HG03378 (cell line): ENCODE measurements around the gene MYH2.

Experiments
- ATAC-seq: cut with Tn5 transposase; IDR thresholded peaks from one replicate; pipeline ENCODE4 v1.9.1; 2021; ENCODE audit warnings: mild to moderate bottlenecking, moderate library complexity; ENCODE audit not compliant: unreplicated experiment

The MYH2 gene

DNA sequence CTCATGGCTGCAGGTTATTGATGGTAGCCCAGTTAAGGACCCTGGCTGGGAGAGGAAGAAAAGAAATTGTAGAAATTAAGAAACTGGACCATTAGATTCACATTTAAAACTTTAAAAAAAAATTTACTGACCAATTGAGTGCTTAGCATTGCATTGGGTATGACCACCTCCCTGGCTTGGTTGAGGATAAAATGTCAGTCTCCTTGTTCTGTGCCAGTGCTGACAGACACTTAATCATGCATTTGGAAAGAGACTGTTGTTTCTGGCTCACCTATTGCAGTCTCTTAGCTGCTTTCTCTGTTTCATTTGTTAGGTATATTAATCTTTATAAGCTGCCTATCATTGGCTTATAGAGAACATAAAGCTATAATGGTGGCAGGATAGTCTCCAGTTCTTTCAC is 32.8 kb downstream of the MYH2 start:
- ATAC-seq, result no peak

- no peak for ATAC-seq
These were observed 33.4 kb downstream of the MYH2 start for GRCh38 chr17:10516065-10516464.

- no peak for ATAC-seq
These were observed 36.0 kb downstream of the MYH2 start for GRCh38 chr17:10513299-10514067.

GRCh38 chr17:10512856-10513255 is 36.6 kb downstream of the MYH2 start:
- ATAC-seq, result no peak

DNA sequence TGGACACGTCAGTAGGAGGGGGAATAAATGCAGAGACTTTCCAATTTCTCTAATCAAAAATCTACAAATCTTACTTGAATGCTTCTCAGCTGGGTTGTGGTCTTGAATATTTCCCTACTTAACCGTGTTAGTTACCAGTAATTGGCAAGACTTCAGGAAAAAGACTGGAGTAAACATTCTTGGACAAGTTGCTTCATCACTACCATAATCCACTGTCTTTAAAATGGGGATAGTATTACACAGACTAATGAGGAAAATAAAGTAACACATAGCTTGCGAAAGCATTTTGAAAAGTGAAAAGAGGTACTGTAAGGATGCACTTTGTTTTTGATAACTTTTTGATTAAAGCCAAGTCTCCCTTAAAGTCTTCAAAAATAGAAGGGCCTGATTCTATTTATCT is 49.5 kb downstream of the MYH2 start:
- ATAC-seq, result no peak

DNA sequence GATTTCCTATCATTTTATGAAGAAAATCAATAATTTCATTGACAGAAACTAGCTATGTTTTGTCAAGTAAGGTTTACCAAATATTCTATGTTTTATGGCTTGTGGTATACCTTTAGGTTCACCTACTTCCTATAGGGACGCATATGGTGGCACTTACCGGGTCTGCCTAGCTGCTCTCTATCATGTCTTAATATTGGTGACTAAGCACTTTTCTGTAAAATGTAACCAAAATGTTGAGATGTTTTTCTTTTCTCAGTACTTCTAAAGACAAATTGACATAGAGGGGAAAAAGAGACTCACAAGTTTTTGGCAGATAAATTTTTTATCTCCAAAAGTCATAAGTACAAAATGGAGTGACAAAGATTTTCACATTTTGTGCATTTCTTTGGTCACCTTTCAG is 57.5 kb downstream of the MYH2 start:
- no peak for ATAC-seq

DNA sequence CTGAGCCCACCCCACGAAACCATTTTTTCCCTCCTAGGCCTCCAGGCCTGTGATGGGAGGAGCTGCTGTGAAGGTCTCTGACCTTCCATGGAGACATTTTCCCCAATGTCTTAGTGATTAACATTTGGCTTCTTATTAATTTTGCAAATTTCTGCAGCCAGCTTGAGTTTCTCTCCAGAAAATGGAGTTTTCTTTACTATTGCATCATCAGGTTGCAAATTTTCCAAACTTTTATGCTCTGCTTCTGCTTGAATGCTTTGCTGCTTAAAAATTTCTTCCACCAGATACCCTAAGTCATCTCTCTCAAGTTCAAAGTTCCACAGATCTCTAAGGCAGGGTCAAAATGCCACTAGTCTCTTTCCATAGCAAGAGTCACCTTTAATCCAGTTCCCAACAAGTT is 67.2 kb downstream of the MYH2 start:
- no peak for ATAC-seq

- ATAC-seq, result no peak
These were observed 71.8 kb downstream of the MYH2 start for GRCh38 chr17:10477701-10478100.

- ATAC-seq, result no peak
These were observed 74.9 kb downstream of the MYH2 start for GRCh38 chr17:10474536-10474935.

GRCh38 chr17:10471858-10472257 is 77.6 kb downstream of the MYH2 start:
- no peak for ATAC-seq
